ENCODE measurements around the gene HLA-DMB. TPM values are rescaled to one million over a fixed set of nuclear protein-coding genes. Genes with fewer than 3 reads are reported as not detected.

HLA-DMB gene
- total and polyA plus RNA-seq, 4 donors, result 2.8 to 13.1 (median 7.7) TPM

DNA sequence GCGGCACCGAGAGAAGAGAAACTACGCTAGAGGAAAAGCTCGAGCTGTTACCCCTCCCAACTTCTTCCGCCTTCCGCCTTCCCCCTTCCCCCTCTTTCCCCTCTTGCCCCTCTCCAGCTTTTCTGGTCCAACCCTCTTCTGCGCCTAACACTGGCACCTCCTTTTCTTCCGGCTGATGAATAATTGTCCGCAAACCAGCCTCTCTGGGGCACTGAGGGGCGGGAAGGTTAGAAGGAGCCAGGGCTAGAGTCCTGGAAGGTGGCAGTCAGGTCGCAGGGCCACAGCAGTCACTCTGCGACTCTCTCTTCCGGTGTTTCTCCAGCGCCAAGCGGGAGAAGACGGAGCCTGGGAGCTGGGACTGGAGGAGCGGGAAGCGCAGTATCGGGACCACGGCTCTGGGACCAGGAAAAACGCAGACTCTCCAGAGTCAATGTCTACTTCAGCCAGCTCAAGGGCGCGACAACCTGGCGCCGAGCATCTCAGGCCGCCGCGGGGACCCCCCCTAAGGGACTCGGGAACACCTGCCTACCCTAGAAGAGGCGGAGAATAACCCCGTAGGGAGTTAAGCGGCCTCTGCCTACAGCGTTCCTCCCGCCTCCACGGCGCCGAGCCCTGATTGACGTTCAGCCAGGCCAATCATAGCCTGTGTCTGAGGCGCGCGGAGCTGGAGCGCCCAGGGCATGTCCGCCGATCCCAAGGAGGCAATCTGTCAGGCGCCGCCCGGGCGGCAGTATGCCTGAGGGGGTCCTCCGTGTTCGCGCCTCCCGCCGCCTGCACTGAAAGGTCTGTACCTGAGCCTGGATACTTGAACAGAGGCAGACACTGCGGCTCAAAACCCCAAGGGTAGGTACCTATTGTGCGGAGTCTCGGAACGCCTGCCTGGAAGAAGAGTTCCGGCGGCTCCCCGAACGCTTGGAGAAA, 46.5 kb downstream of the HLA-DMB start:
- Histone ChIP-seq H3K4me3 (ENCODE audit: low read depth in 1 of 3, low read length in 3 of 3) (peak overlapping the region; percentile 68 to 99 (median 99)), H3K36me3 (ENCODE audit: control insufficient read depth in 4 of 4, insufficient read depth in 3 of 4, low read depth in 1 of 4, low read length in 3 of 4) (no peaks in the 10 kb centered on the region), H3K4me1 (ENCODE audit: control insufficient read depth in 4 of 4, insufficient read depth in 4 of 4, low read length in 3 of 4) (peaks cover 0 to 15% (median 11%) of the 10 kb centered on the region in 4 donors), H3K9me3 (ENCODE audit: control insufficient read depth in 4 of 4, low read length in 3 of 4) (no peaks in the 10 kb centered on the region), H3K27ac (ENCODE audit: low read depth in 1 of 2, low read length in 2 of 2) (peak overlapping the region; percentile 89 to 94), H3K9ac (ENCODE audit: low read depth in 1 of 2, low read length in 2 of 2) (peak overlapping the region; percentile 84 to 92), H3K27me3 (ENCODE audit: control insufficient read depth in 4 of 4, insufficient read depth in 4 of 4, low read length in 3 of 4) (no peaks in the 10 kb centered on the region)
- DNase-seq (ENCODE audit: low spot score), result peak; percentile 98
- TF ChIP-seq, protein P1, sequence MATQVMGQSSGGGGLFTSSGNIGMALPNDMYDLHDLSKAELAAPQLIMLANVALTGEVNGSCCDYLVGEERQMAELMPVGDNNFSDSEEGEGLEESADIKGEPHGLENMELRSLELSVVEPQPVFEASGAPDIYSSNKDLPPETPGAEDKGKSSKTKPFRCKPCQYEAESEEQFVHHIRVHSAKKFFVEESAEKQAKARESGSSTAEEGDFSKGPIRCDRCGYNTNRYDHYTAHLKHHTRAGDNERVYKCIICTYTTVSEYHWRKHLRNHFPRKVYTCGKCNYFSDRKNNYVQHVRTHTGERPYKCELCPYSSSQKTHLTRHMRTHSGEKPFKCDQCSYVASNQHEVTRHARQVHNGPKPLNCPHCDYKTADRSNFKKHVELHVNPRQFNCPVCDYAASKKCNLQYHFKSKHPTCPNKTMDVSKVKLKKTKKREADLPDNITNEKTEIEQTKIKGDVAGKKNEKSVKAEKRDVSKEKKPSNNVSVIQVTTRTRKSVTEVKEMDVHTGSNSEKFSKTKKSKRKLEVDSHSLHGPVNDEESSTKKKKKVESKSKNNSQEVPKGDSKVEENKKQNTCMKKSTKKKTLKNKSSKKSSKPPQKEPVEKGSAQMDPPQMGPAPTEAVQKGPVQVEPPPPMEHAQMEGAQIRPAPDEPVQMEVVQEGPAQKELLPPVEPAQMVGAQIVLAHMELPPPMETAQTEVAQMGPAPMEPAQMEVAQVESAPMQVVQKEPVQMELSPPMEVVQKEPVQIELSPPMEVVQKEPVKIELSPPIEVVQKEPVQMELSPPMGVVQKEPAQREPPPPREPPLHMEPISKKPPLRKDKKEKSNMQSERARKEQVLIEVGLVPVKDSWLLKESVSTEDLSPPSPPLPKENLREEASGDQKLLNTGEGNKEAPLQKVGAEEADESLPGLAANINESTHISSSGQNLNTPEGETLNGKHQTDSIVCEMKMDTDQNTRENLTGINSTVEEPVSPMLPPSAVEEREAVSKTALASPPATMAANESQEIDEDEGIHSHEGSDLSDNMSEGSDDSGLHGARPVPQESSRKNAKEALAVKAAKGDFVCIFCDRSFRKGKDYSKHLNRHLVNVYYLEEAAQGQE (IDR thresholded peaks at IDR 0.05), result peak; percentile 57
- TF ChIP-seq, protein P2, sequence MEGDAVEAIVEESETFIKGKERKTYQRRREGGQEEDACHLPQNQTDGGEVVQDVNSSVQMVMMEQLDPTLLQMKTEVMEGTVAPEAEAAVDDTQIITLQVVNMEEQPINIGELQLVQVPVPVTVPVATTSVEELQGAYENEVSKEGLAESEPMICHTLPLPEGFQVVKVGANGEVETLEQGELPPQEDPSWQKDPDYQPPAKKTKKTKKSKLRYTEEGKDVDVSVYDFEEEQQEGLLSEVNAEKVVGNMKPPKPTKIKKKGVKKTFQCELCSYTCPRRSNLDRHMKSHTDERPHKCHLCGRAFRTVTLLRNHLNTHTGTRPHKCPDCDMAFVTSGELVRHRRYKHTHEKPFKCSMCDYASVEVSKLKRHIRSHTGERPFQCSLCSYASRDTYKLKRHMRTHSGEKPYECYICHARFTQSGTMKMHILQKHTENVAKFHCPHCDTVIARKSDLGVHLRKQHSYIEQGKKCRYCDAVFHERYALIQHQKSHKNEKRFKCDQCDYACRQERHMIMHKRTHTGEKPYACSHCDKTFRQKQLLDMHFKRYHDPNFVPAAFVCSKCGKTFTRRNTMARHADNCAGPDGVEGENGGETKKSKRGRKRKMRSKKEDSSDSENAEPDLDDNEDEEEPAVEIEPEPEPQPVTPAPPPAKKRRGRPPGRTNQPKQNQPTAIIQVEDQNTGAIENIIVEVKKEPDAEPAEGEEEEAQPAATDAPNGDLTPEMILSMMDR (IDR thresholded peaks at IDR 0.05; ENCODE audit: low read depth, low read length, missing input control), result no peak
- TF ChIP-seq TAF1 (conservative IDR thresholded peaks at IDR 0.05) (peak; percentile 83), SP1 (IDR thresholded peaks at IDR 0.05) (peak; percentile 62), YY1 (IDR thresholded peaks at IDR 0.05) (peak; percentile 96), HNF4G (IDR thresholded peaks at IDR 0.05) (no peak), GABPA (IDR thresholded peaks at IDR 0.05 in 1 of 2, conservative IDR thresholded peaks at IDR 0.05 in 1 of 2) (peak in 1 of 2 donors; percentile 75), HNF4A (conservative IDR thresholded peaks at IDR 0.05) (peak in 1 of 2 donors; percentile 23), NR2F2 (IDR thresholded peaks at IDR 0.05) (peak; percentile 54), RAD21 (IDR thresholded peaks at IDR 0.05) (peak; percentile 6 to 12), RXRA (IDR thresholded peaks at IDR 0.05) (peak in 1 of 2 donors; percentile 30)
- TF ChIP-seq, protein P3, sequence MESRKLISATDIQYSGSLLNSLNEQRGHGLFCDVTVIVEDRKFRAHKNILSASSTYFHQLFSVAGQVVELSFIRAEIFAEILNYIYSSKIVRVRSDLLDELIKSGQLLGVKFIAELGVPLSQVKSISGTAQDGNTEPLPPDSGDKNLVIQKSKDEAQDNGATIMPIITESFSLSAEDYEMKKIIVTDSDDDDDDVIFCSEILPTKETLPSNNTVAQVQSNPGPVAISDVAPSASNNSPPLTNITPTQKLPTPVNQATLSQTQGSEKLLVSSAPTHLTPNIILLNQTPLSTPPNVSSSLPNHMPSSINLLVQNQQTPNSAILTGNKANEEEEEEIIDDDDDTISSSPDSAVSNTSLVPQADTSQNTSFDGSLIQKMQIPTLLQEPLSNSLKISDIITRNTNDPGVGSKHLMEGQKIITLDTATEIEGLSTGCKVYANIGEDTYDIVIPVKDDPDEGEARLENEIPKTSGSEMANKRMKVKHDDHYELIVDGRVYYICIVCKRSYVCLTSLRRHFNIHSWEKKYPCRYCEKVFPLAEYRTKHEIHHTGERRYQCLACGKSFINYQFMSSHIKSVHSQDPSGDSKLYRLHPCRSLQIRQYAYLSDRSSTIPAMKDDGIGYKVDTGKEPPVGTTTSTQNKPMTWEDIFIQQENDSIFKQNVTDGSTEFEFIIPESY (IDR thresholded peaks at IDR 0.05), result no peak
- TF ChIP-seq, protein P4, sequence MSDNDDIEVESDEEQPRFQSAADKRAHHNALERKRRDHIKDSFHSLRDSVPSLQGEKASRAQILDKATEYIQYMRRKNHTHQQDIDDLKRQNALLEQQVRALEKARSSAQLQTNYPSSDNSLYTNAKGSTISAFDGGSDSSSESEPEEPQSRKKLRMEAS (IDR thresholded peaks at IDR 0.05), result no peak
- under 1% methylated on average over 61 of the region's 61 CpGs for WGBS

DNA sequence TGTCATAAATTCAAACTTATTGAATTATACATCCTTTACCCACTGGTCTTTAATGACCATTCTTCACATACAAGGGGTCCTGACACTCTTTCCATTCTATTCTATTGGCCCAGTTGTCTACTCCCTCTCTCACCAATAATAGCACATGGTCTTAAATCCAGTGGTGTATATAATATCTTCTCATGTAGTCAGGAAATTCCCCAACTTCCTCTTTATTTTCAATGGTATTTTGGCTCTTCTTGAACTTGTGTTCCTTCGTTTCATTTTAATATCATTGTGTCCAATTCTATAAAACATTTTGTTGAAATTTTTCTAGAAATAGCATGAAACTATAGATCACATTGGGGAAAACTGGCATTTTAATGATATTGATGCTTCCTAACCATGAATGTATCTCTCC, 50.0 kb downstream of the HLA-DMB start:
- no peaks in the 10 kb centered on the region for H3K27me3 ChIP-seq (ENCODE audit: control insufficient read depth in 4 of 4, insufficient read depth in 4 of 4, low read length in 3 of 4)
- H3K27ac ChIP-seq (ENCODE audit: low read depth in 1 of 2, low read length in 2 of 2), result no peak overlapping the region
- H3K9me3 ChIP-seq (ENCODE audit: control insufficient read depth in 4 of 4, low read length in 3 of 4), result no peaks in the 10 kb centered on the region
- 53% methylated on average over 1 of the region's 1 CpG for WGBS
- no peak for DNase-seq (ENCODE audit: low spot score)
- no peak overlapping the region for H3K9ac ChIP-seq (ENCODE audit: low read depth in 1 of 2, low read length in 2 of 2)
- H3K4me1 ChIP-seq (ENCODE audit: control insufficient read depth in 4 of 4, insufficient read depth in 4 of 4, low read length in 3 of 4), result peaks cover 0 to 15% (median 12%) of the 10 kb centered on the region in 4 donors
- H3K4me3 ChIP-seq (ENCODE audit: low read depth in 1 of 3, low read length in 3 of 3), result no peak overlapping the region
- no peaks in the 10 kb centered on the region for H3K36me3 ChIP-seq (ENCODE audit: control insufficient read depth in 4 of 4, insufficient read depth in 3 of 4, low read depth in 1 of 4, low read length in 3 of 4)
- TF ChIP-seq FOXA2 (IDR thresholded peaks at IDR 0.05), result no peak
- TF ChIP-seq HNF4A (conservative IDR thresholded peaks at IDR 0.05), result no peak
- no peak for TF ChIP-seq EGR1 (IDR thresholded peaks at IDR 0.05; ENCODE audit: low read depth in 2 of 2)
- no peak for TF ChIP-seq RAD21 (IDR thresholded peaks at IDR 0.05)
- TF ChIP-seq TAF1 (conservative IDR thresholded peaks at IDR 0.05), result no peak
- no peak for TF ChIP-seq YY1 (IDR thresholded peaks at IDR 0.05)
- TF ChIP-seq, protein P4 (IDR thresholded peaks at IDR 0.05), result no peak
- TF ChIP-seq, protein P2 (IDR thresholded peaks at IDR 0.05; ENCODE audit: low read depth, low read length, missing input control), result no peak
- no peak for TF ChIP-seq SP1 (IDR thresholded peaks at IDR 0.05)

All from liver (tissue), 9 donors.